HepG2 (cell line): ENCODE results near the gene SERTAD3. TPM values are rescaled to one million over a fixed set of nuclear protein-coding genes. Genes with fewer than 3 reads are reported as not detected.

ENCODE experiments used
- ARHGAP35 ChIP-seq: sonication (generic); formaldehyde crosslinking; IDR thresholded peaks from 2 replicates; pipeline ENCODE4 v1.9.0; 2022; ENCODE audit warnings: mild to moderate bottlenecking, inconsistent platforms, moderate library complexity, missing genetic modification reagents, borderline replicate concordance
- ATRX ChIP-seq: sonication (generic); formaldehyde crosslinking; IDR thresholded peaks from 2 replicates; pipeline ENCODE4 v1.4.0; 2020; ENCODE audit warnings: missing genetic modification reagents, borderline replicate concordance
- BRCA1 ChIP-seq: sonication (generic); formaldehyde crosslinking; IDR thresholded peaks from 2 replicates; pipeline ENCODE4 v1.4.0; 2020; ENCODE audit warnings: missing genetic modification reagents
- E2F2 ChIP-seq: sonication (generic); formaldehyde crosslinking; IDR thresholded peaks from 2 replicates; pipeline ENCODE4 v1.4.0; 2020; ENCODE audit warnings: missing genetic modification reagents, borderline replicate concordance
- EHMT2 ChIP-seq: fragments of 200-600 bp; sonication (generic); IDR thresholded peaks from 2 replicates; pipeline ENCODE4 v1.7.0; 2017; ENCODE audit warnings: antibody characterized with exemption, low read depth, low read length, borderline replicate concordance
- ETV6 ChIP-seq: sonication (generic); formaldehyde crosslinking; conservative IDR thresholded peaks from 2 replicates; pipeline ENCODE4 v1.4.0; 2020; ENCODE audit warnings: missing genetic modification reagents
- FOXM1 ChIP-seq: sonication (generic); formaldehyde crosslinking; IDR thresholded peaks from 2 replicates; pipeline ENCODE4 v1.5.0; 2020; ENCODE audit warnings: missing genetic modification reagents
- KDM3A ChIP-seq: IDR thresholded peaks from 2 replicates; pipeline ENCODE4 v1.6.1; 2018; ENCODE audit warnings: low read depth, missing compliant biosample characterization
- MZF1 ChIP-seq: sonication (generic); formaldehyde crosslinking; IDR thresholded peaks from 2 replicates; pipeline ENCODE4 v1.8.1; 2023; ENCODE audit warnings: mild to moderate bottlenecking, missing genetic modification reagents, borderline replicate concordance
- NR2F1 ChIP-seq, 2 experiments: fragments of 450-650 bp in 1 of 2; formaldehyde crosslinking in 1 of 2; IDR thresholded peaks; 2 replicates each; pipeline versions ENCODE4 v1.5.0 to v1.6.1; 2016 to 2020; ENCODE audit warnings: mild to moderate bottlenecking in 1 of 2, missing compliant biosample characterization in 1 of 2, missing genetic modification reagents in 1 of 2, moderate library complexity in 1 of 2
- RBM39 ChIP-seq: fragments of 200-400 bp; formaldehyde crosslinking; IDR thresholded peaks from one replicate; pipeline ENCODE4 v1.6.1; 2018; ENCODE audit warnings: antibody characterized with exemption, mild to moderate bottlenecking, low read depth, low read length; ENCODE audit not compliant: poor library complexity, severe bottlenecking
- RFX5 ChIP-seq: IDR thresholded peaks from 2 replicates; pipeline ENCODE4 v1.6.1; 2011; ENCODE audit warnings: low read depth, low read length, improper control_type of control experiment
- SMAD1 ChIP-seq: sonication (generic); formaldehyde crosslinking; IDR thresholded peaks from 2 replicates; pipeline ENCODE4 v1.4.0; 2020; ENCODE audit warnings: missing genetic modification reagents, low read depth, mild to moderate bottlenecking, borderline replicate concordance
- TBP ChIP-seq: sonication (generic); formaldehyde crosslinking; IDR thresholded peaks from 2 replicates; pipeline ENCODE4 v1.5.0; 2020; ENCODE audit warnings: missing genetic modification reagents
- TBX3 ChIP-seq: fragments of 450-650 bp; IDR thresholded peaks from 2 replicates; pipeline ENCODE4 v1.6.1; 2017; ENCODE audit warnings: antibody characterized with exemption, mild to moderate bottlenecking, inconsistent platforms, borderline replicate concordance
- TERF1 ChIP-seq: sonication (generic); formaldehyde crosslinking; IDR thresholded peaks from 2 replicates; pipeline ENCODE4 v1.8.0; 2022; ENCODE audit warnings: mild to moderate bottlenecking, missing genetic modification reagents, moderate library complexity
- XBP1 ChIP-seq: sonication (generic); formaldehyde crosslinking; IDR thresholded peaks from 2 replicates; pipeline ENCODE4 v1.5.0; 2020; ENCODE audit warnings: missing genetic modification reagents
- ZBTB3 ChIP-seq: sonication (generic); formaldehyde crosslinking; IDR thresholded peaks from 2 replicates; pipeline ENCODE4 v1.4.0; 2020; ENCODE audit warnings: low read depth, mild to moderate bottlenecking, moderate library complexity, missing genetic modification reagents, borderline replicate concordance
- ZBTB44 ChIP-seq: sonication (generic); formaldehyde crosslinking; IDR thresholded peaks from 2 replicates; pipeline ENCODE4 v1.4.0; 2020; ENCODE audit warnings: missing genetic modification reagents
- ZFX ChIP-seq: sonication (generic); formaldehyde crosslinking; IDR thresholded peaks from 2 replicates; pipeline ENCODE4 v1.4.0; 2020; ENCODE audit warnings: mild to moderate bottlenecking, low read depth, missing genetic modification reagents, moderate library complexity
- ZNF264 ChIP-seq: sonication (generic); formaldehyde crosslinking; IDR thresholded peaks from 2 replicates; pipeline ENCODE4 v1.4.0; 2020; ENCODE audit warnings: missing genetic modification reagents
- ZNF33A ChIP-seq: sonication (generic); formaldehyde crosslinking; IDR thresholded peaks from 2 replicates; pipeline ENCODE4 v1.5.1; 2020; ENCODE audit warnings: missing genetic modification reagents, mild to moderate bottlenecking, moderate library complexity, borderline replicate concordance
- ZNF431 ChIP-seq: sonication (generic); formaldehyde crosslinking; IDR thresholded peaks from 2 replicates; pipeline ENCODE4 v1.9.0; 2022; ENCODE audit warnings: missing genetic modification reagents, low read depth, mild to moderate bottlenecking, borderline replicate concordance
- ZNF501 ChIP-seq: sonication (generic); formaldehyde crosslinking; IDR thresholded peaks from 2 replicates; pipeline ENCODE4 v1.5.1; 2020; ENCODE audit warnings: mild to moderate bottlenecking, moderate library complexity, missing genetic modification reagents
- ZNF564 ChIP-seq: sonication (generic); formaldehyde crosslinking; IDR thresholded peaks from 2 replicates; pipeline ENCODE4 v1.8.1; 2023; ENCODE audit warnings: mild to moderate bottlenecking, missing genetic modification reagents
- ZNF790 ChIP-seq: sonication (generic); formaldehyde crosslinking; IDR thresholded peaks from 2 replicates; pipeline ENCODE4 v1.8.0; 2022; ENCODE audit warnings: missing genetic modification reagents, mild to moderate bottlenecking, borderline replicate concordance
- ZSCAN12 ChIP-seq: sonication (generic); formaldehyde crosslinking; IDR thresholded peaks from 2 replicates; pipeline ENCODE4 v1.9.0; 2021; ENCODE audit warnings: mild to moderate bottlenecking, missing genetic modification reagents
- ZSCAN31 ChIP-seq: sonication (generic); formaldehyde crosslinking; IDR thresholded peaks from 2 replicates; pipeline ENCODE4 v1.5.0; 2020; ENCODE audit warnings: low read depth, mild to moderate bottlenecking, missing genetic modification reagents
- polyA plus RNA-seq, 8 experiments: library from polyadenylated mRNA; depleted of rRNA in 3 of 8; stranded (reverse) in 7 of 8; unstranded in 1 of 8; fragments of >200 nt; fragmentation: Illumina TruSeq in 4 of 8; extraction: Trizol in 4 of 8; gene quantifications; 2 replicates each; pipeline versions ENCODE4 v1.2.1 to v1.2.3, GENCODE V29; 2011 to 2016; ENCODE audit warnings: low read depth in 4 of 8, missing spikeins in 1 of 8, mixed read lengths in 1 of 8; ENCODE audit not compliant: insufficient read depth in 1 of 8
- total RNA-seq, 5 experiments: library from RNA; depleted of rRNA; stranded (reverse); fragments of >200 nt; fragmentation: Illumina TruSeq; extraction: Trizol; gene quantifications; 2 replicates each; pipeline ENCODE4 v1.2.3, GENCODE V29; 2016; ENCODE audit warnings: low read depth in 1 of 5

The SERTAD3 gene
- total and polyA plus RNA-seq, 2 of the 13 experiments (the other 11 are each of a cell fraction or from before 2014, with no cell fraction given) = 9.6 to 16.9 TPM

GRCh38 chr19:40416918-40417642, 27.1 kb downstream of the SERTAD3 start (continued):
- no peak for TF ChIP-seq E2F2 (CRISPR knock-in tag)
- no peak for TF ChIP-seq KDM3A (CRISPR knock-in tag)
- TF ChIP-seq BRCA1 (CRISPR knock-in tag) = no peak
- no peak for TF ChIP-seq ARHGAP35 (CRISPR knock-in tag)
- no peak for TF ChIP-seq ZSCAN31 (CRISPR knock-in tag)
- TF ChIP-seq RFX5 = no peak
- no peak for TF ChIP-seq ZNF33A
- TF ChIP-seq ATRX (CRISPR knock-in tag) = no peak
- TF ChIP-seq ZBTB44 = no peak
- no peak for TF ChIP-seq TBP (CRISPR knock-in tag)
- peak; percentile 75 for TF ChIP-seq ZFX
- TF ChIP-seq ZNF501 = no peak
- no peak for TF ChIP-seq EHMT2
- TF ChIP-seq XBP1 = no peak
- no peak for TF ChIP-seq ZNF564 (CRISPR knock-in tag)
- no peak for TF ChIP-seq TBX3
- no peak for TF ChIP-seq ZBTB3 (CRISPR knock-in tag)
- no peak for TF ChIP-seq SMAD1 (CRISPR knock-in tag)
- no peak for TF ChIP-seq MZF1 (CRISPR knock-in tag)
- TF ChIP-seq RBM39 = no peak
- TF ChIP-seq TERF1 (CRISPR knock-in tag) = no peak
- TF ChIP-seq ZNF431 (CRISPR knock-in tag) = no peak
- no peak for TF ChIP-seq FOXM1
- TF ChIP-seq ZSCAN12 (CRISPR knock-in tag) = no peak
- no peak for TF ChIP-seq ZNF264 (CRISPR knock-in tag)
- no peak for TF ChIP-seq ETV6
- TF ChIP-seq ZNF790 = no peak
- TF ChIP-seq NR2F1 (CRISPR knock-in tag; IDR thresholded peaks at IDR 0.05) = no peak; a peak in 1 of 4 replicates
